HG02943 (cell line): ENCODE data around the gene SPATA6.
"Not testable (repeated sequence)": the region's sequence is repeated elsewhere in the genome, so short reads cannot be mapped to it uniquely, and the experiment has no call there.

Experiments used
- ATAC-seq: cut with Tn5 transposase; IDR thresholded peaks from one replicate; pipeline ENCODE4 v1.9.1; 2021; ENCODE audit warnings: mild to moderate bottlenecking, low read depth, moderate library complexity; ENCODE audit not compliant: unreplicated experiment

SPATA6 gene

GRCh38 chr1:48471691-48472576, at the start of gene SPATA6:
SPATA6 (minus strand) TSS chr1:48472204; CDS start chr1:48472008, 196 bp downstream.
- ATAC-seq, result peak; percentile 98

- not testable (repeated sequence) for ATAC-seq
Observed at GRCh38 chr1:48519896-48520295, 47.9 kb upstream of the SPATA6 start.

- ATAC-seq, result no peak
Observed at GRCh38 chr1:48506870-48507269, 34.9 kb upstream of the SPATA6 start.

GRCh38 chr1:48500541-48501450, 28.8 kb upstream of the SPATA6 start:
- no peak for ATAC-seq

- no peak for ATAC-seq
Observed at GRCh38 chr1:48499211-48499735, 27.3 kb upstream of the SPATA6 start.

DNA sequence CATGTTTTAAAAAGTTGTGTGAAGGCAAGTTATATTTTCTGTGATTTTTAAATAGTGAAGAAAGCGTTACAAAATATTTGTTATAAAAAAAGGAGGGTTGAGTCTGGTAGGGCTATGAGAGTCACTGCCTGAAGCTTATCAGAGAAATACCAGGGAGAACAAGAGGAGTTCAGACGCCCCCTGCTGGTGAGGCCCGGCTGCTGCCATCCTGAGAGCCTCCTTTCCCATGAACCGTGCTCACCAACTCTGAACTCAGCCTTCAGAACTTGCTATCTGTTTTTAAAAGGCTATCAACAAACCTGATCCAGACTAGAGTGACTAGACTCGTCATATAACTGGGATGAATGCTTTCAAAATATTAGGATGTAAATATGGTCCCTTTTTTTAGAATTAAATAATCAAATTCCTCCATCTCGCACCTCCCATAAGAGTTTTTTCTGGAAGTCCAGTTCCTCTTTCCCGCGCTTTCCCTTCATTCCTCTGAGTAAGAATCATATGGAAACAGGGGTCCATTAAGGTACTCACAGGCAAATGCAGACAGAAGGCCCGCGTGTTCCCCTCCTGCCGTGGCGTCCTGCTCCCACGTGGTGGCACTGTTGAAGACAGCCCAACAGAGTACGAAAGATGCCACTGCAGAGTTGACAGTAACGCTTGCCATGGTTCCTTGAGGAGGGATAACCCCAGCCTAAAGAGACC, 26.2 kb upstream of the SPATA6 start:
- ATAC-seq, result no peak

GRCh38 chr1:48495911-48496310, 23.9 kb upstream of the SPATA6 start:
- ATAC-seq, result no peak

GRCh38 chr1:48495166-48495565, 23.2 kb upstream of the SPATA6 start:
- ATAC-seq, result no peak

- ATAC-seq, result no peak
Observed at GRCh38 chr1:48493970-48494769, 22.2 kb upstream of the SPATA6 start.

DNA sequence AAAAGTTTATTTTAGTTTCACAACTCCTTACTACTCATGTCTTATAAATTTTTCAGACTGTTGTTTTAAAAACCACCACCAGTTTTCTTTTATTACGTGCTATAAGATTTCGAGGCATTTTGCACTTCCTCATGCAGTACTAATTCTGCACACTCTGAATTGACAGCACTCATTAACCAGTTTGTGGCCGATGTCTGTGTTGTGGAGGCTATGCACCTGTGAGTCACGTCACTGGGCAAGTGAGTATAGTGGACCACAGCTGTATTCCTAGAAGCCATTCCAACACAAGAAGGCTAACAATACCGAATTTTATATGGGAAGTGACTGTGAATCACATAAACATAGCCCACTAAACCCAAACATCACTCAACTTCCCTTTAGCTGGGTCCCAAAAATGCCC, 21.0 kb upstream of the SPATA6 start:
- ATAC-seq, result no peak

DNA sequence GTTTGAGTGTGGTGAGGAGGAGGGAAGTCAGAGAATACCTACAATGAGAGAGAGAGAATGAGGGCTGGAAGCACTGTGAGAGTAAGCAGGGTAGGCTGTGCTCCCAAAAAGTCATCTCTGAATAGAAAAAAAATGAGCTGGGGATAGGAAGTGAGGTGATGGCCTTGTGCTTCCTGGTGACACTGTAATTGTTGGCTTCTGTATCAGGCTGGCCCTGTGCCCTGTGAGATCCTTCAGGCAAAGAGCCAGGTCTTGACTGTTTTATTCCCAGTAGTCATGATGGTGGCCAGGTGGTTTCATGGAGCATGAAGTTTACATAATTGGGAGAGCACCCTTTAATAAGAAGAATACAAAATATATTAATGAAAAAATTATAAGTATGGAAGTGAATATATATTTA, 20.4 kb upstream of the SPATA6 start:
- ATAC-seq, result no peak

- ATAC-seq, result no peak
Observed at GRCh38 chr1:48488721-48489120, 16.7 kb upstream of the SPATA6 start.

- no peak for ATAC-seq
Observed at GRCh38 chr1:48480504-48480903, 8.5 kb upstream of the SPATA6 start.

GRCh38 chr1:48480023-48480422, 8.0 kb upstream of the SPATA6 start:
- ATAC-seq, result not testable (repeated sequence)

DNA sequence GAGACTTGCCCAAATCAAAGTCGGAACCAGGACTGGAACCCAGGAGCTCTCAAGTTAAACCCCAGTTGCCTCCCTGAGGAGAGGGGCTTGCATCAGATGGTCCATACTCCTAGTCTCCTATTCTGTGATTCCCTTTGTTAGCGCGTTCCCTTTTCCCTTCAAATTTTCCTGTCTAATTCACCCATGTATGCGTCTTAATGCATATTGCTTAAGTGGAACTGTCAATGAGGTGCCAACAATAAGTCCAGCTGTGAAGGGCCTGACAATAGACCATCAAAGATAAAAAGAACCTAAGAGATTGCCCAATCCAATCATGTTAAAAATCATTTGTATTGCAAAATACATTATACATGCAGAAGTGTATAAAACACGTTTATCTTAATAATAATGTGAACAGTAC, 634 bp upstream of the SPATA6 start:
- no peak for ATAC-seq

DNA sequence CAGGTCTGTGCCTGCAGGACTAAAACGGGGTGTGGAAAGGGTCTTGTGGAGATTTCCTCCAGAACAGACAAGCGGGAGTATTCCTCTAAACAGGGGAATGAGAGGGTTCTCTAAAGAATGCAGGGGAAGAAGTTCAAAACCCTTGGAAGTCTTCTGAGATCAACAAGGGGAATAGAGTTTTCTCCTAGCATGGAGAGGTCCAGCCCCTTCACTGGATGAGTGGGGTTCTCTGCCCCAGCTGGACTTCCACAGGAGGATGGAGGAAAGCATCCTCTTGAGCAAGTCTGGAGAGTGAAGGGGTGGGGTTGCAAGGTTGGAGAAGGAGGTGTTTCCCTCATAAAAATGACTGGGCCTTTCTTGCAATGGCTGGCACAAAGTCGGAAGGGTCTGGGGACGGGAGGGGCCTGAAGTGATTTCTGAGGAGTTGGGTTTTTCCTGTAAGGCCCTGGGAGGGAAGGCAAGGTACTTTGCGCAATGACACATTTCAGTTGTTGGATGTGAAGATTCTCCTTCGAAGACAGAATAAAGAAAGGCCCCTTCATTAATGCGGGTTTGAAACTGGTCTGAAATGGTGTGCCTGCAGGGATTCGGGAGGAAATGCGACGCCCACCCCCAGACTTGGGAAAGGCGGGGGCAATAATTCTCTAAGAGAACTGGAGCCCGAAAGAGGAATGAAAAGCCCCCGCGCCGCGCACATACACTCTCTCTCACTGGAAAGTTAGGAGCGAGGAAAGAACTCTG, 884 bp downstream of the SPATA6 start:
- no peak for ATAC-seq

- ATAC-seq, result no peak
Observed at GRCh38 chr1:48470481-48470855, 1.5 kb downstream of the SPATA6 start.

GRCh38 chr1:48469616-48470480, 2.2 kb downstream of the SPATA6 start:
- ATAC-seq, result no peak
